Choroid plexus epithelial cell (primary cell): ENCODE measurements around the gene ADM.
A peak's percentile ranks its signal among the peaks of the same experiment; 100 is the strongest.

Experiments used
- DNase-seq: peaks from one replicate; pipeline ENCODE4 v3.0.0-alpha.2; 2010; ENCODE audit warnings: low read depth
- H3K4me3 ChIP-seq: 2 replicates; pipeline ENCODE4 v1.5.1; 2011; ENCODE audit warnings: low read depth, mild to moderate bottlenecking, control low read depth, low read length, moderate library complexity
- CTCF ChIP-seq: conservative IDR thresholded peaks from 2 replicates; pipeline ENCODE4 v1.5.1; 2011; ENCODE audit warnings: low read depth, mild to moderate bottlenecking, control low read depth, inconsistent platforms, low read length, moderate library complexity

Gene ADM

GRCh38 chr11:10302359-10302743 lies 2.5 kb upstream of the ADM start:
- DNase-seq, result no peak
- TF ChIP-seq CTCF, result no peak
- H3K4me3 ChIP-seq, result peak overlapping the region; percentile 98

GRCh38 chr11:10302744-10303557 lies 1.9 kb upstream of the ADM start:
- no peak for TF ChIP-seq CTCF
- peak overlapping the region; percentile 98 for H3K4me3 ChIP-seq
- peak; percentile 78 for DNase-seq

GRCh38 chr11:10303558-10304363 lies 1.1 kb upstream of the ADM start:
- peak; percentile 65 for DNase-seq
- peak overlapping the region; percentile 98 for H3K4me3 ChIP-seq
- TF ChIP-seq CTCF, result no peak

GRCh38 chr11:10305262-10305963 lies 540 bp downstream of the ADM start:
- TF ChIP-seq CTCF, result no peak
- DNase-seq, result peak; percentile 48
- peak overlapping the region; percentile 98 for H3K4me3 ChIP-seq

DNA sequence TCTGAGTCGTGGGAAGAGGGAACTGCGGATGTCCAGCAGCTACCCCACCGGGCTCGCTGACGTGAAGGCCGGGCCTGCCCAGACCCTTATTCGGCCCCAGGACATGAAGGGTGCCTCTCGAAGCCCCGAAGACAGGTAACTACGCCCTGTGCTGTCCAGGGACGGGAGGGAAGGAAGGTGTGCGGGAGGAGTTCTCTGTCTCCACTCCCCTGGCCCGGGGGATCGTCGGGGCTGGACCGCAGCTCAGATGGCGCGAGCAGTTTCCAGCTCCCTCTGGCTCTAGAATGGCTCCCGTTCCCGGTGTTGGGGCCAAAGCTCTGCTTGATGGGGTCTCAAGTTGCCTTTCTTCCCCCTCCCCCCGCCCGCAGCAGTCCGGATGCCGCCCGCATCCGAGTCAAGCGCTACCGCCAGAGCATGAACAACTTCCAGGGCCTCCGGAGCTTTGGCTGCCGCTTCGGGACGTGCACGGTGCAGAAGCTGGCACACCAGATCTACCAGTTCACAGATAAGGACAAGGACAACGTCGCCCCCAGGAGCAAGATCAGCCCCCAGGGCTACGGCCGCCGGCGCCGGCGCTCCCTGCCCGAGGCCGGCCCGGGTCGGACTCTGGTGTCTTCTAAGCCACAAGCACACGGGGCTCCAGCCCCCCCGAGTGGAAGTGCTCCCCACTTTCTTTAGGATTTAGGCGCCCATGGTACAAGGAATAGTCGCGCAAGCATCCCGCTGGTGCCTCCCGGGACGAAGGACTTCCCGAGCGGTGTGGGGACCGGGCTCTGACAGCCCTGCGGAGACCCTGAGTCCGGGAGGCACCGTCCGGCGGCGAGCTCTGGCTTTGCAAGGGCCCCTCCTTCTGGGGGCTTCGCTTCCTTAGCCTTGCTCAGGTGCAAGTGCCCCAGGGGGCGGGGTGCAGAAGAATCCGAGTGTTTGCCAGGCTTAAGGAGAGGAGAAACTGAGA lies 1.4 kb downstream of the ADM start:
- DNase-seq, result peak; percentile 70
- peak overlapping the region; percentile 98 for H3K4me3 ChIP-seq
- no peak for TF ChIP-seq CTCF

DNA sequence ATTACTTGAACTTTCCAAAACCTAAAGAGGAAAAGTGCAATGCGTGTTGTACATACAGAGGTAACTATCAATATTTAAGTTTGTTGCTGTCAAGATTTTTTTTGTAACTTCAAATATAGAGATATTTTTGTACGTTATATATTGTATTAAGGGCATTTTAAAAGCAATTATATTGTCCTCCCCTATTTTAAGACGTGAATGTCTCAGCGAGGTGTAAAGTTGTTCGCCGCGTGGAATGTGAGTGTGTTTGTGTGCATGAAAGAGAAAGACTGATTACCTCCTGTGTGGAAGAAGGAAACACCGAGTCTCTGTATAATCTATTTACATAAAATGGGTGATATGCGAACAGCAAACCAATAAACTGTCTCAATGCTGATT lies 2.1 kb downstream of the ADM start:
- peak overlapping the region; percentile 98 for H3K4me3 ChIP-seq
- DNase-seq, result no peak
- TF ChIP-seq CTCF, result no peak
